ENCODE results near the gene RAE1.
"Not testable (repeated sequence)": the region's sequence is repeated elsewhere in the genome, so short reads cannot be mapped to it uniquely, and the experiment has no call there.

RAE1 gene

GRCh38 chr20:57326667-57327455 is 24.2 kb upstream of the RAE1 start:
- DNase-seq, result no peak

GRCh38 chr20:57327820-57328219 is 23.2 kb upstream of the RAE1 start:
- no peak for DNase-seq

GRCh38 chr20:57329608-57330221 is 21.3 kb upstream of the RAE1 start, which contains the start of gene SPO11:
Gene SPO11 (plus strand): TSS chr20:57329803. CDS start chr20:57329868, 65 bp downstream.
- DNase-seq, result no peak

- DNase-seq, result no peak
Measured at GRCh38 chr20:57330998-57331397, 20.1 kb upstream of the RAE1 start.

DNA sequence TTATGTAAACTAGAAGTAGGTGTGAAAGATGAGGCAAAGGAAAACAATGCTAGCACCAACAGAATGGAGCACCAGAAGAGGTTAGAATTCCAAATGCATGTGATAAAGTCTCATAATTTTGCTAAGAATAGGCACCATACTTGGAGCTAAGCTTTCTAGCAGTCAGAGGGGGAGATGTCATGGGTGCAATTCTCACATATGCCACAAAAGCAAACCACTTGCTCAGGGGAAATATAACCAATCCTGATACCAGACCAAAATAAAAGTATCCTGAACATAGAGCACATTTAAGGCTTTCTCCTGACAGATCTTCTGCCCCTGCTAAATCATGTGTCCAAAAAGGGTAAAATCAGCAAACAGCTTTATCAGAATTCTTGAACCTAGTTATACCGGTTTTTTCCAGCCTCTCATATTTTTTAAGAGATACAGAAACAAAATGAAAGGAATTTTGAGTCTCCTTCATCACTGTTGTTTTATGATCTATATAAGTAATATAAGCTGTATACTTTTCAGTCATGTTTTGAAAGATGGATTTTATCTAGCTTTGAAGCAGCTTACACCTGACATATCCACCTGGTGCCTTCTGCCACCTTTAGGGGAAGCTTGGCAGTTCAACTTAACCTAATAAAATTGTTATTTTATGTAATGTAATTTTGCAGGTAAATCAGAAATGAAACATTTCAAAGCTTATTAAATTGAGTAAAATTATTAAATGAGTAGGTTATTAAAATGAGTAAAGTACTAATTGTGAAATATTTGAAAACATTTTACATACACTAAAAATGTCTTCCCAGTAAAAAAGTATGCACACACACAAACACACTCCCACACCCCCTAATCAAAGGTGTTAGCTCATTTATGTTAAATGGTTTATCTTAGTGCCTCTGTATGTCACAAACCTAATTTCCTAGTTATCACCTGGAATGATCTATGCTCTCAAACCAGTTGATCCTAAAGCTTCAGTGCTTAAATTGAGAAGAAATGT is 18.7 kb upstream of the RAE1 start:
- no peak for DNase-seq

DNA sequence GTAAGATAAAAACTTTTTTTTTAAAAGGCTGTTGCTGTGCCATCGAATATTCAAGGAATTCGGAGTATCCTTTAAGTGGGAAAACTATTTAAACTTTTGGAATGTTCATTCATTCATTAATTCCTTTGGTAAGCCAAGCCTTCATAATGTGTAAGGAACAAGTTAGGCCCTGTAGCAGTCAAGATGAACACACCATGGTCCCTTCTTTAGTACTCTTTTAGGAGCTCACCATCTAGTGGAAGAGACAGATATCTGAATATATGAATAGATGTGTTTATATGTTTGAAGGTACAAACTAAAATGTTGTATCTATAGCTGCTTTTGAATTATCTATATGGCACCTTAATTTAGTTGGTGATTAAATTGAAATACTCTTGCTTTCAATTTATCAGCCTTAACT is 15.7 kb upstream of the RAE1 start:
- DNase-seq, result no peak

GRCh38 chr20:57341663-57342062 is 9.4 kb upstream of the RAE1 start:
- DNase-seq, result no peak

GRCh38 chr20:57342829-57343228 is 8.2 kb upstream of the RAE1 start:
- DNase-seq, result no peak

DNA sequence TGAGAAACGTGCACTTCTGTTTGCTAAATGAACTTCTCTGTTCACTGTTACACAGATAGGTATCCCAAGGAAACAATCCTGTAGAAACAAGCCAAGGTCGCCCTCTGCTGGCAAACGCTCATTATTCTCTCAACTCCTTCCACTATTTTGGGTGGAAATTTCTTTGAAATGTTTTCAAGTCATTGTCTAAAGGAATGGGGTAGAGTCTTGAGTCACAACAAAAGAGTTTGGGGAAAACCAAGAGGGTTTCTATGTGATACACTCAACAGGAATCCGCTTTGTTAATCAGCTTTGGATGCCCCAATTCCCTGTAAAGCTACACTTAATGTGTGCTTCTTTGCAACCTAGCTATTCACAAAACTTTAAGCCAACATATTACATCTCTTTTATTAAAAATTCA is 4.6 kb upstream of the RAE1 start:
- DNase-seq, result peak; percentile 71

DNA sequence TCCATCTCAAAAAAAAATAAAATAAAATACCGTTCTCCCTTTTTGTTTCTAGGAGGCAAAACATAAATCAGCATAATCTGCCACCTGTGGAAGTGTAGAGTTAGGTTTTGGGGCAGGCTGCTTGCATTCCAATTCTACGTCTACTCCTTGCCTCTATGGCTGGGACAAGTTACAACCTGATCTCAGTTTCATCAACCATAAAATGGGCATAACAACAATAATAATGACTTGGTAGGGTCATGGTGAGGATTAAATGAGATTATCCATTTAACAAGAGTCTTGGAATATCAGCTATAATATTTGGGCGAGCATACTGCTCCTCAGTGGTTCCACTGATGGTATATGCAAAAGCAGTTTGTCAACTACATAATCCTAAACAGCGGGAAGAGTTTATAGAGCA is 3.7 kb upstream of the RAE1 start:
- no peak for DNase-seq

DNA sequence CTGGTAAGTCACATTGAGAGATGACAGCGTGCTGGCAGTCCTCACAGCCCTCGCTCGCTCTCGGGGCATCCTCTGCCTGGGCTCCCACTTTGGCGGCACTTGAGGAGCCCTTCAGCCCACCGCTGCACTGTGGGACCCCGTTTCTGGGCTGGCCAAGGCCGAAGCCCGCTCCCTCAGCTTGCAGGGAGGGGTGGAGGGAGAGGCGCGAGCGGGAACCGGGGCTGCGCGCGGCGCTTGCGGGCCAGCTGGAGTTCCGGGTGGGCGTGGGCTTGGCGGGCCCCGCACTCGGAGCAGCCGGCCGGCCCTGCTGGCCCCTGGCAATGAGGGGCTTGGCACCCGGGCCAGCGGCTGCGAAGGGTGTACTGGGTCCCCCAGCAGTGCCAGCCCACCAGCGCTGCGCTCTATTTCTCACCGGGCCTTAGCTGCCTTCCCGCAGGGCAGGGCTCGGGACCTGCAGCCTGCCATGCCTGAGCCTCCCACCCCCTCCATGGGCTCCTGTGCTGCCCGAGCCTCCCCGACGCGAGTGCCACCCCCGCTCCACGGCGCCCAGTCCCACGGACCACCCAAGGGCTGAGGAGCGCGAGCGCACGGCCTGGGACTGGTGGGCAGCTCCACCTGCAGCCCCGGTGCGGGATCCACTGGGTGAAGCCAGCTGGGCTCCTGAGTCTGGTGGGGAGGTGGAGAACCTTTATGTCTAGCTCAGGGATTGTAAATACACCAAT is 2.7 kb upstream of the RAE1 start:
- DNase-seq, result not testable (repeated sequence)

- DNase-seq, result peak; percentile 6
Measured at GRCh38 chr20:57348922-57349574, 2.0 kb upstream of the RAE1 start.

GRCh38 chr20:57350081-57350710 is 859 bp upstream of the RAE1 start:
- DNase-seq, result no peak

DNA sequence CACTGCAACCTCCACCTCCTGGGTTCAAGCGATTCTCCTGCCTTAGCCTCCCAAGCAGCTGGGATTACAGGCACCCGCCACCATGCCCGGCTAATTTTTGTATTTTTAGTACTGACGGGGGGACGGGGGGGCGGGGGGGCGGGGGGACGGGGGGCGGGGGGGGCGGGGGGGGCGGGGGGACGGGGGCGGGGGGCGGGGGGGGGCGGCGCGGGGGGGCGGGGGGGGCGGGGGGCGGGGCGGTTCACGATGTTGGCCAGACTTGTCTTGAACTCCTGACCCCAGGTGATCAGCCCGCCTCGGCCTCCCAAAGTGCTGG is 371 bp upstream of the RAE1 start:
- DNase-seq, result not testable (repeated sequence)

- DNase-seq, result no peak
Measured at GRCh38 chr20:57352305-57352704, 1.2 kb downstream of the RAE1 start.

- DNase-seq, result no peak
Measured at GRCh38 chr20:57353351-57353750, 2.3 kb downstream of the RAE1 start.

GRCh38 chr20:57361517-57361916 is 10.5 kb downstream of the RAE1 start:
- no peak for DNase-seq

DNA sequence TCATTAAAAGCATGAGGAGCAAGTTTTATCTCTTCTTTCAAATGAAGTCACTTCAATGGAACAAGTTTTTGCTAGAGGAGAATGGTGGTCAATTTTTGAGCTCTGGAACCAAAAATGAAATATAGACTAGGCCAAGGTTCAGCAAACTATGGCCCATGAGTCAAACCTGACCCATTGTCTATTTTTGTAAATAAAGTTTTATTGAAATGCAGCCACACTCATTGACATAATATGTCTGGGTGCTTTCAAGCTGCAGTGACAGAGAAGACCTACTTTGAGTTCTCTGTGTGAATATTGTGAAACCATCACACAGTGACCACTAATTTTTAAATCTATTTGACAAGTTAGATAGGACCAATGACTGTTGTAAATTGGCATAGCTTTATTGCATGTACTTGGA is 13.4 kb downstream of the RAE1 start:
- no peak for DNase-seq

GRCh38 chr20:57369596-57369995 is 18.5 kb downstream of the RAE1 start:
- DNase-seq, result no peak

- DNase-seq, result no peak
Measured at GRCh38 chr20:57370316-57370715, 19.3 kb downstream of the RAE1 start.

DNA sequence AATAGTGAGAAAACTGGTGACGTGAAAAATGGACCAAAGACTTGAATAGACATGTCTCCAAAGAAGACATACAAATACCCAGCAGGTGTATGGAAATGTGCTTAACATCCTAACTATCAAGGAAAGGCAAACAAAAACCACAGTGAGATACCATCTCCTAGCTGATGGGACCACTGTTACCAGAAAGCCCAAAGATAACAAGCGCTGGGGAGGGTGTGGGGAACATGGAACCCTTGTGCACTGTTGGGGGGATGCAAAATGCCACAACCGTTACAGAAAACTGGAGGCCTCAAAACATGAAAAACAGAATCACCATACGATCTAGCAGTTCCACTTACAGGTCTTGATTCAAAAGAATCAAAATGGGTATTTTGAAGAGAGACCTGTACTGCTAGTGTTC is 20.3 kb downstream of the RAE1 start:
- no peak for DNase-seq

GRCh38 chr20:57372157-57372556 is 21.1 kb downstream of the RAE1 start:
- DNase-seq, result no peak
